Colon (tissue), 2 donors: ENCODE results near the gene VPS4B.
A peak's percentile ranks its signal among the peaks of the same experiment; 100 is the strongest.
"Not testable (repeated sequence)": the region's sequence is repeated elsewhere in the genome, so short reads cannot be mapped to it uniquely, and the experiment has no call there.

Experiments
- FAIRE-seq: peaks from 2 replicates; lab custom pipeline; 2012; peaks lifted over from hg19 to GRCh38; lab: Jason Lieb, UNC
- donor health status: control.
- donor health status: control.

The VPS4B gene

GRCh38 chr18:63367053-63367953 lies 55.0 kb downstream of the VPS4B start, which contains the start of gene KDSR:
Gene KDSR (minus strand): TSS chr18:63367206. CDS start chr18:63367118, 88 bp downstream.
- peak; percentile 85 for FAIRE-seq

GRCh38 chr18:63366213-63367052 lies 55.8 kb downstream of the VPS4B start:
- FAIRE-seq = no peak

GRCh38 chr18:63365876-63366212 lies 56.4 kb downstream of the VPS4B start:
- no peak for FAIRE-seq

GRCh38 chr18:63363951-63364350 lies 58.3 kb downstream of the VPS4B start:
- no peak for FAIRE-seq

GRCh38 chr18:63363420-63363819 lies 58.9 kb downstream of the VPS4B start:
- not testable (repeated sequence) for FAIRE-seq

- FAIRE-seq = no peak
These were observed 65.9 kb downstream of the VPS4B start for GRCh38 chr18:63356272-63356896.

- no peak for FAIRE-seq
These were observed 72.0 kb downstream of the VPS4B start for GRCh38 chr18:63350230-63350629.

- FAIRE-seq = no peak
These were observed 73.7 kb downstream of the VPS4B start for GRCh38 chr18:63348508-63349136.

- FAIRE-seq = no peak
These were observed 75.6 kb downstream of the VPS4B start for GRCh38 chr18:63346480-63347183.

- no peak for FAIRE-seq
These were observed 76.2 kb downstream of the VPS4B start for GRCh38 chr18:63346031-63346430.

GRCh38 chr18:63344918-63345317 lies 77.4 kb downstream of the VPS4B start:
- FAIRE-seq = no peak

GRCh38 chr18:63344263-63344662 lies 78.0 kb downstream of the VPS4B start:
- FAIRE-seq = no peak

GRCh38 chr18:63342206-63342605 lies 80.1 kb downstream of the VPS4B start:
- no peak for FAIRE-seq

GRCh38 chr18:63339920-63340484 lies 82.3 kb downstream of the VPS4B start:
- FAIRE-seq = no peak
